Neural cell (in vitro differentiated cells): ENCODE data around the gene FOXJ3. TPM values are rescaled to one million over a fixed set of nuclear protein-coding genes. Genes with fewer than 3 reads are reported as not detected.

ENCODE experiments used
- H2AFZ ChIP-seq: fragments of 200-600, 300-800 bp; sonication (generic), shearing (Covaris generic); 2 replicates; pipeline ENCODE4 v1.6.0; 2014; ENCODE audit warnings: low read depth, mild to moderate bottlenecking, antibody characterized with exemption, low read length, moderate library complexity
- H3F3A ChIP-seq: fragments of 200-600 bp; shearing (Covaris generic); 2 replicates; pipeline ENCODE4 v1.6.1; 2016; ENCODE audit warnings: mild to moderate bottlenecking, moderate library complexity, mixed read lengths, antibody characterized with exemption, low read length; ENCODE audit not compliant: insufficient read depth, poor library complexity, severe bottlenecking
- H3K27ac ChIP-seq: fragments of 200-600, 300-800 bp; sonication (generic), shearing (Covaris generic); 2 replicates; pipeline ENCODE4 v1.5.1; 2014; ENCODE audit warnings: mild to moderate bottlenecking, low read length, moderate library complexity
- H3K27me3 ChIP-seq: fragments of 300-800, 200-600 bp; sonication (generic), shearing (Covaris generic); 2 replicates; pipeline ENCODE4 v1.6.0; 2014; ENCODE audit warnings: mild to moderate bottlenecking, low read depth, low read length, moderate library complexity; ENCODE audit not compliant: insufficient read depth
- H3K36me3 ChIP-seq: fragments of 300-800, 200-600 bp; sonication (generic), shearing (Covaris generic); 2 replicates; pipeline ENCODE4 v1.5.1; 2014; ENCODE audit warnings: mild to moderate bottlenecking, antibody characterized with exemption, low read length, moderate library complexity; ENCODE audit not compliant: insufficient read depth
- H3K4me2 ChIP-seq: fragments of 300-800, 200-600 bp; sonication (generic), shearing (Covaris generic); 2 replicates; pipeline ENCODE4 v1.6.0; 2014; ENCODE audit warnings: mild to moderate bottlenecking, low read length
- H3K4me3 ChIP-seq: fragments of 300-800, 200-600 bp; sonication (generic), shearing (Covaris generic); 2 replicates; pipeline ENCODE4 v1.5.1; 2014; ENCODE audit warnings: mild to moderate bottlenecking, low read length, moderate library complexity
- H3K79me2 ChIP-seq: fragments of 200-600 bp; shearing (Covaris generic); replicated peaks from 2 replicates; pipeline ENCODE4 v1.6.0; 2014; ENCODE audit warnings: mild to moderate bottlenecking, low read length, moderate library complexity; ENCODE audit not compliant: insufficient read depth
- H3K9ac ChIP-seq: fragments of 300-800, 200-600 bp; sonication (generic), shearing (Covaris generic); 2 replicates; pipeline ENCODE4 v1.6.1; 2016; ENCODE audit warnings: mild to moderate bottlenecking, low read length, mixed read lengths
- H3K9me2 ChIP-seq: fragments of 200-600 bp; shearing (Covaris generic); 2 replicates; pipeline ENCODE4 v1.6.1; 2016; ENCODE audit warnings: mild to moderate bottlenecking, low read length, mixed read lengths; ENCODE audit not compliant: insufficient read depth
- H3K9me3 ChIP-seq: fragments of 200-600, 300-800 bp; sonication (generic), shearing (Covaris generic); 2 replicates; pipeline ENCODE4 v1.6.1; 2016; ENCODE audit warnings: mild to moderate bottlenecking, mixed run types, low read length, moderate library complexity, mixed read lengths
- H4K20me1 ChIP-seq: fragments of 200-600 bp; shearing (Covaris generic); 2 replicates; pipeline ENCODE4 v1.6.1; 2016; ENCODE audit warnings: mild to moderate bottlenecking, mixed run types; ENCODE audit not compliant: insufficient read depth
- EP300 ChIP-seq: fragments of 450-650 bp; conservative IDR thresholded peaks from 2 replicates; pipeline ENCODE4 v1.6.1; 2014; ENCODE audit warnings: antibody characterized with exemption, mild to moderate bottlenecking, moderate library complexity; ENCODE audit not compliant: poor library complexity, severe bottlenecking
- EZH2 ChIP-seq: fragments of 200-600, 300-800 bp; shearing (Covaris generic), sonication (generic); IDR thresholded peaks from 2 replicates; pipeline ENCODE4 v1.6.1; 2014; ENCODE audit warnings: antibody characterized with exemption, low read length, borderline replicate concordance, mild to moderate bottlenecking; ENCODE audit not compliant: insufficient read depth, poor library complexity, severe bottlenecking
- MXI1 ChIP-seq: fragments of 450-650 bp; conservative IDR thresholded peaks from 2 replicates; pipeline ENCODE4 v1.6.1; 2014; ENCODE audit warnings: antibody characterized with exemption, mild to moderate bottlenecking; ENCODE audit not compliant: poor library complexity, severe bottlenecking
- POLR2AphosphoS5 ChIP-seq: IDR thresholded peaks from 2 replicates; pipeline ENCODE4 v1.6.1; 2012
- RAD21 ChIP-seq: fragments of 450-650 bp; conservative IDR thresholded peaks from 2 replicates; pipeline ENCODE4 v1.6.1; 2014; ENCODE audit warnings: antibody characterized with exemption, mild to moderate bottlenecking, moderate library complexity
- SMC3 ChIP-seq: fragments of 450-650 bp; conservative IDR thresholded peaks from 2 replicates; pipeline ENCODE4 v1.6.1; 2014; ENCODE audit warnings: antibody characterized with exemption, mild to moderate bottlenecking, moderate library complexity; ENCODE audit not compliant: poor library complexity
- TAF1 ChIP-seq: IDR thresholded peaks from 2 replicates; pipeline ENCODE4 v1.6.1; 2012; ENCODE audit warnings: low read depth
- polyA plus RNA-seq: library from polyadenylated mRNA; depleted of rRNA; stranded (reverse); fragments of >200 nt; gene quantifications from 2 replicates; pipeline ENCODE4 v1.2.3, GENCODE V29; 2014
- TF ChIP-seq, protein P1 (sequence below): fragments of 450-650 bp; IDR thresholded peaks from 2 replicates; pipeline ENCODE4 v1.5.1; 2014; ENCODE audit warnings: antibody characterized with exemption, mild to moderate bottlenecking, moderate library complexity; ENCODE audit not compliant: poor library complexity, severe bottlenecking
- TF ChIP-seq, protein P2 (sequence below): IDR thresholded peaks from 2 replicates; pipeline ENCODE4 v1.6.1; 2012; ENCODE audit warnings: borderline replicate concordance

FOXJ3 gene
- polyA plus RNA-seq, 1 donor from 2014 or later = 36.0 TPM

DNA sequence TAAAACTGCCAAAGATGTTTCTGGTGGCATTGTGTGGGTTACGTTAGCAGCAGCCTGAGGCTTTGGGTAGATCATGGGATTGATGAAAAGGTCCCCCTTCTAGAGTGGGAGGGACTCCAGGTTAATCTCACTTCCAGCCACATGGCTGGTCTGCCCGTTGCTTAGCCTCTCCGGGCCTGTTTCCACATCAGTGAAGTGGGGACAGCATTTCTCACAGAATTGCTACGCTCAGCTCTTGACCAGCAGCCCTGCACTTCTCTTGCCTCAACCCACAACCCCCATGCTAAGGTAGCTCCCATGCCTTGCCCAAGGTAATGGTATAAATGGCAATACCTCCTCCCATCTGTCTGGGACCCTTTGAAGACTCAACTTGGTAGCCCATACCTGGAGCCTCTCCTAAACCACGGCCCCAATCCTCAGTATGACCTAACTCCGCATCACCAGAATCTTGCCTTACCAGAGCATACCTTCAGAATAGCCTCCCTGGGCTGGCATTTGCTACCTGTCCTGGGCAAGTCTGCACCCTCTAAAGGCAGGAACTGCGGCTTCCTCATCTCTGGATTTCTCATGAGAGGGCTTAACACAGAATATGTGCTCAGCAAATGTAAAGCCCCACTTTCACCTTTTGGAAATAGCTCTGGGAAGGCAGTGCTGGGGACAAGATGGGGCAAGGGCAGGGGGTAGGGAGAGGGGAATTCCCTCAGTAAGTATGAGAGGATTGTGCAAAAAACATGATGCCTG lies 159.6 kb downstream of the FOXJ3 start:
- no peaks in the 10 kb centered on the region for H3K9me3 ChIP-seq

DNA sequence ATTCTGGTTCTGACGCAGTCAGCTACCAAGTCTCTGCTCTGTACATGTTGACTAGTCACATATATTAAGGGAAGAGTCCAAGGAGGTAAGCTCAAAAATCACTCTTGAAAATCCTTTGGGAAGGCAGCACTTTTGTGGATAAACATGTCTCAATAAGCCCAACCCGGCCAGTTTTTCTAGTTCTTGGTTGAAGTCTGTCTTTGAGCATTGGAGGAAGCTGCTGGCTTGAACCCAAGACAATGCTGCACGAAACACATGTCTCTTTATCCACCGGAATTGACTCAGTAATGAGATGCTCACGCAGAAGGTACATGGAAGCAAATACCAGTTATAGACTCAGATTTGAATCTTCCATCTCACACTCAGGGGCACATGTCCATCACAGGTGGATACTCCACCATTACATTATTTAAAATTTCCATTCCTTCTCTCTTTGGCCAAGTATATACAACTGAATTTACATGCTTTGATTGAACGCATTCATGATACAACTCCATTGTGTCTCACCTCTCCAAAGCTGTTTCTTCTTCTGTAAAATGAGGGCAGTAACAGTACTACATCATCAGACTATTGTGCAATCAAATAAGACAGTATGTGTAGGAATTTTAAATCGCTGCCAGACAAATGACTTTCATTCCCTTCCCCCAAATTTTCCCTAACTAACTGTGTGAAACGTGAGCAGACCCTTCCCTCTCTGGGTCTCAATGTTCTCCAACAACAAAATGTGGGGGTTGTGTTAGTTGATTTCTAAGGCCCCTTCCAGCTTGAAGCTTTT lies 160.9 kb downstream of the FOXJ3 start:
- Histone ChIP-seq H3K9ac (no peak overlapping the region), H3K4me3 (no peak overlapping the region), H3F3A (no peaks in the 10 kb centered on the region), H3K36me3 (no peaks in the 10 kb centered on the region), H3K79me2 (no peaks in the 10 kb centered on the region), H3K9me3 (no peaks in the 10 kb centered on the region), H3K4me2 (no peak overlapping the region), H3K9me2 (no peaks in the 10 kb centered on the region), H4K20me1 (no peaks in the 10 kb centered on the region), H3K27ac (no peak overlapping the region), H3K27me3 (no peaks in the 10 kb centered on the region), H2AFZ (no peak overlapping the region)
- TF ChIP-seq TAF1 = no peak
- TF ChIP-seq POLR2AphosphoS5 = no peak
- TF ChIP-seq MXI1 = no peak
- no peak for TF ChIP-seq RAD21
- TF ChIP-seq, protein P1, sequence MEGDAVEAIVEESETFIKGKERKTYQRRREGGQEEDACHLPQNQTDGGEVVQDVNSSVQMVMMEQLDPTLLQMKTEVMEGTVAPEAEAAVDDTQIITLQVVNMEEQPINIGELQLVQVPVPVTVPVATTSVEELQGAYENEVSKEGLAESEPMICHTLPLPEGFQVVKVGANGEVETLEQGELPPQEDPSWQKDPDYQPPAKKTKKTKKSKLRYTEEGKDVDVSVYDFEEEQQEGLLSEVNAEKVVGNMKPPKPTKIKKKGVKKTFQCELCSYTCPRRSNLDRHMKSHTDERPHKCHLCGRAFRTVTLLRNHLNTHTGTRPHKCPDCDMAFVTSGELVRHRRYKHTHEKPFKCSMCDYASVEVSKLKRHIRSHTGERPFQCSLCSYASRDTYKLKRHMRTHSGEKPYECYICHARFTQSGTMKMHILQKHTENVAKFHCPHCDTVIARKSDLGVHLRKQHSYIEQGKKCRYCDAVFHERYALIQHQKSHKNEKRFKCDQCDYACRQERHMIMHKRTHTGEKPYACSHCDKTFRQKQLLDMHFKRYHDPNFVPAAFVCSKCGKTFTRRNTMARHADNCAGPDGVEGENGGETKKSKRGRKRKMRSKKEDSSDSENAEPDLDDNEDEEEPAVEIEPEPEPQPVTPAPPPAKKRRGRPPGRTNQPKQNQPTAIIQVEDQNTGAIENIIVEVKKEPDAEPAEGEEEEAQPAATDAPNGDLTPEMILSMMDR = no peak
- TF ChIP-seq SMC3 = no peak
- TF ChIP-seq EZH2 = no peak

More for the DNA sequence above, 159.6 kb downstream of the FOXJ3 start:
- Histone ChIP-seq H3F3A (no peaks in the 10 kb centered on the region), H3K27ac (no peak overlapping the region), H4K20me1 (no peaks in the 10 kb centered on the region), H3K4me2 (no peak overlapping the region), H3K4me3 (no peak overlapping the region), H3K9me2 (no peaks in the 10 kb centered on the region), H3K27me3 (no peaks in the 10 kb centered on the region), H2AFZ (no peak overlapping the region), H3K79me2 (no peaks in the 10 kb centered on the region), H3K36me3 (no peaks in the 10 kb centered on the region), H3K9ac (no peak overlapping the region)
- no peak for TF ChIP-seq RAD21
- TF ChIP-seq SMC3 = no peak
- TF ChIP-seq TAF1 = no peak
- no peak for TF ChIP-seq MXI1
- no peak for TF ChIP-seq EZH2
- TF ChIP-seq EP300 = no peak
- TF ChIP-seq, protein P2, sequence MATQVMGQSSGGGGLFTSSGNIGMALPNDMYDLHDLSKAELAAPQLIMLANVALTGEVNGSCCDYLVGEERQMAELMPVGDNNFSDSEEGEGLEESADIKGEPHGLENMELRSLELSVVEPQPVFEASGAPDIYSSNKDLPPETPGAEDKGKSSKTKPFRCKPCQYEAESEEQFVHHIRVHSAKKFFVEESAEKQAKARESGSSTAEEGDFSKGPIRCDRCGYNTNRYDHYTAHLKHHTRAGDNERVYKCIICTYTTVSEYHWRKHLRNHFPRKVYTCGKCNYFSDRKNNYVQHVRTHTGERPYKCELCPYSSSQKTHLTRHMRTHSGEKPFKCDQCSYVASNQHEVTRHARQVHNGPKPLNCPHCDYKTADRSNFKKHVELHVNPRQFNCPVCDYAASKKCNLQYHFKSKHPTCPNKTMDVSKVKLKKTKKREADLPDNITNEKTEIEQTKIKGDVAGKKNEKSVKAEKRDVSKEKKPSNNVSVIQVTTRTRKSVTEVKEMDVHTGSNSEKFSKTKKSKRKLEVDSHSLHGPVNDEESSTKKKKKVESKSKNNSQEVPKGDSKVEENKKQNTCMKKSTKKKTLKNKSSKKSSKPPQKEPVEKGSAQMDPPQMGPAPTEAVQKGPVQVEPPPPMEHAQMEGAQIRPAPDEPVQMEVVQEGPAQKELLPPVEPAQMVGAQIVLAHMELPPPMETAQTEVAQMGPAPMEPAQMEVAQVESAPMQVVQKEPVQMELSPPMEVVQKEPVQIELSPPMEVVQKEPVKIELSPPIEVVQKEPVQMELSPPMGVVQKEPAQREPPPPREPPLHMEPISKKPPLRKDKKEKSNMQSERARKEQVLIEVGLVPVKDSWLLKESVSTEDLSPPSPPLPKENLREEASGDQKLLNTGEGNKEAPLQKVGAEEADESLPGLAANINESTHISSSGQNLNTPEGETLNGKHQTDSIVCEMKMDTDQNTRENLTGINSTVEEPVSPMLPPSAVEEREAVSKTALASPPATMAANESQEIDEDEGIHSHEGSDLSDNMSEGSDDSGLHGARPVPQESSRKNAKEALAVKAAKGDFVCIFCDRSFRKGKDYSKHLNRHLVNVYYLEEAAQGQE = no peak
- TF ChIP-seq POLR2AphosphoS5 = no peak
- TF ChIP-seq, protein P1 = no peak
